Measurements from ENCODE around the gene CBFA2T3.

- TF ChIP-seq POLR2AphosphoS5 (IDR thresholded peaks at IDR 0.05) = no peak
- no peak for TF ChIP-seq POLR2A (IDR thresholded peaks at IDR 0.05)
Measured at GRCh38 chr16:88834670-88835069, 142.3 kb downstream of the CBFA2T3 start.

Measured in gastroesophageal sphincter (tissue), 2 donors.